Neuron (in vitro differentiated cells): Measurements from ENCODE around the gene VPS33B.
"Not testable (repeated sequence)": the region's sequence is repeated elsewhere in the genome, so short reads cannot be mapped to it uniquely, and the experiment has no call there.

Experiments
- H2AFZ ChIP-seq: one replicate; pipeline ENCODE4 v1.6.1; 2013; ENCODE audit warnings: low read depth, mild to moderate bottlenecking, inconsistent platforms, low read length, moderate library complexity
- H3K27me3 ChIP-seq: one replicate; pipeline ENCODE4 v1.6.1; 2013; ENCODE audit warnings: low read length; ENCODE audit not compliant: insufficient read depth
- H3K36me3 ChIP-seq: one replicate; pipeline ENCODE4 v1.6.1; 2013; ENCODE audit warnings: low read length; ENCODE audit not compliant: insufficient read depth
- H3K4me1 ChIP-seq: one replicate; pipeline ENCODE4 v1.6.1; 2013; ENCODE audit warnings: low read length; ENCODE audit not compliant: insufficient read depth
- H3K4me3 ChIP-seq: 2 replicates; pipeline ENCODE4 v1.5.1; 2013; ENCODE audit warnings: mild to moderate bottlenecking, low read length, moderate library complexity
- H3K9me3 ChIP-seq: one replicate; pipeline ENCODE4 v1.6.1; 2013; ENCODE audit warnings: low read length

Gene VPS33B

GRCh38 chr15:91049378-91050127 is 27.2 kb upstream of the VPS33B start:
- peaks cover 4% of the 10 kb centered on the region for H3K27me3 ChIP-seq
- H3K9me3 ChIP-seq = no peaks in the 10 kb centered on the region
- no peak overlapping the region for H3K4me3 ChIP-seq

GRCh38 chr15:91047545-91048199 is 25.3 kb upstream of the VPS33B start:
- Histone ChIP-seq H3K4me3 (no peak overlapping the region), H3K9me3 (no peaks in the 10 kb centered on the region), H3K36me3 (no peaks in the 10 kb centered on the region), H2AFZ (no peak overlapping the region), H3K27me3 (peaks cover under 1% of the 10 kb centered on the region), H3K4me1 (no peaks in the 10 kb centered on the region)

More at GRCh38 chr15:91049378-91050127, 27.2 kb upstream of the VPS33B start:
- Histone ChIP-seq H3K4me1 (no peaks in the 10 kb centered on the region), H3K36me3 (no peaks in the 10 kb centered on the region), H2AFZ (no peak overlapping the region)

GRCh38 chr15:91046056-91046455 is 23.7 kb upstream of the VPS33B start:
- not testable (repeated sequence) for H3K27me3 ChIP-seq, H3K4me3 ChIP-seq, H3K4me1 ChIP-seq, H3K9me3 ChIP-seq, H2AFZ ChIP-seq, H3K36me3 ChIP-seq

- H3K27me3 ChIP-seq = peaks cover 8% of the 10 kb centered on the region
- no peak overlapping the region for H3K4me3 ChIP-seq
- no peaks in the 10 kb centered on the region for H3K4me1 ChIP-seq
These were observed 22.7 kb upstream of the VPS33B start for GRCh38 chr15:91045065-91045464.

GRCh38 chr15:91043202-91043874 is 20.9 kb upstream of the VPS33B start:
- H3K4me3 ChIP-seq = no peak overlapping the region
- H3K4me1 ChIP-seq = no peaks in the 10 kb centered on the region
- no peaks in the 10 kb centered on the region for H3K9me3 ChIP-seq
- peaks cover 8% of the 10 kb centered on the region for H3K27me3 ChIP-seq
- H3K36me3 ChIP-seq = no peaks in the 10 kb centered on the region
- no peak overlapping the region for H2AFZ ChIP-seq

More at GRCh38 chr15:91045065-91045464, 22.7 kb upstream of the VPS33B start:
- no peaks in the 10 kb centered on the region for H3K36me3 ChIP-seq
- H2AFZ ChIP-seq = no peak overlapping the region
- H3K9me3 ChIP-seq = no peaks in the 10 kb centered on the region

GRCh38 chr15:91040856-91041255 is 18.5 kb upstream of the VPS33B start:
- Histone ChIP-seq H2AFZ (no peak overlapping the region), H3K9me3 (no peaks in the 10 kb centered on the region), H3K36me3 (no peaks in the 10 kb centered on the region)

GRCh38 chr15:91039996-91040395 is 17.6 kb upstream of the VPS33B start:
- Histone ChIP-seq H3K27me3 (peaks cover 18% of the 10 kb centered on the region), H3K9me3 (no peaks in the 10 kb centered on the region), H2AFZ (no peak overlapping the region), H3K4me3 (no peak overlapping the region), H3K4me1 (no peaks in the 10 kb centered on the region), H3K36me3 (no peaks in the 10 kb centered on the region)

More at GRCh38 chr15:91040856-91041255, 18.5 kb upstream of the VPS33B start:
- H3K4me3 ChIP-seq = no peak overlapping the region
- H3K27me3 ChIP-seq = peaks cover 15% of the 10 kb centered on the region
- no peaks in the 10 kb centered on the region for H3K4me1 ChIP-seq

- Histone ChIP-seq H3K27me3 (peaks cover 26% of the 10 kb centered on the region), H3K4me1 (no peaks in the 10 kb centered on the region), H3K9me3 (no peaks in the 10 kb centered on the region), H2AFZ (no peak overlapping the region), H3K4me3 (no peak overlapping the region), H3K36me3 (no peaks in the 10 kb centered on the region)
These were observed 10.8 kb upstream of the VPS33B start for GRCh38 chr15:91032919-91033803.

- Histone ChIP-seq H3K36me3 (no peaks in the 10 kb centered on the region), H3K4me3 (no peak overlapping the region), H3K27me3 (peaks cover 21% of the 10 kb centered on the region)
These were observed 9.4 kb upstream of the VPS33B start for GRCh38 chr15:91031796-91032195.

GRCh38 chr15:91027677-91028076 is 5.3 kb upstream of the VPS33B start:
- Histone ChIP-seq H3K4me3 (no peak overlapping the region), H3K27me3 (peaks cover 7% of the 10 kb centered on the region), H3K9me3 (no peaks in the 10 kb centered on the region), H3K36me3 (no peaks in the 10 kb centered on the region), H3K4me1 (peaks cover 3% of the 10 kb centered on the region), H2AFZ (no peak overlapping the region)

More at GRCh38 chr15:91031796-91032195, 9.4 kb upstream of the VPS33B start:
- Histone ChIP-seq H3K9me3 (no peaks in the 10 kb centered on the region), H3K4me1 (no peaks in the 10 kb centered on the region), H2AFZ (no peak overlapping the region)

GRCh38 chr15:91023720-91024119 is 1.3 kb upstream of the VPS33B start:
- Histone ChIP-seq H2AFZ (no peak overlapping the region), H3K9me3 (no peaks in the 10 kb centered on the region), H3K36me3 (no peaks in the 10 kb centered on the region), H3K4me3 (no peak overlapping the region), H3K4me1 (peaks cover 14% of the 10 kb centered on the region), H3K27me3 (no peaks in the 10 kb centered on the region)

GRCh38 chr15:91022832-91023129 is 387 bp upstream of the VPS33B start:
- Histone ChIP-seq H3K4me1 (peaks cover 14% of the 10 kb centered on the region), H3K4me3 (peak overlapping the region; percentile 78), H2AFZ (peak overlapping the region; percentile 87), H3K27me3 (no peaks in the 10 kb centered on the region), H3K36me3 (no peaks in the 10 kb centered on the region), H3K9me3 (no peaks in the 10 kb centered on the region)
